Omental fat pad (tissue), 4 donors: ENCODE results near the gene DDX46. TPM values are rescaled to one million over a fixed set of nuclear protein-coding genes. Genes with fewer than 3 reads are reported as not detected.
A peak's percentile ranks its signal among the peaks of the same experiment; 100 is the strongest.

ENCODE experiments used
- ATAC-seq: fragments of 150-250 bp; one replicate; pipeline ENCODE4 v1.9.1; 2016; ENCODE audit warnings: mild to moderate bottlenecking, moderate library complexity; ENCODE audit not compliant: low FRiP score
- DNase-seq: peaks from one replicate; pipeline ENCODE4 v3.0.0-alpha.2; 2019; ENCODE audit warnings: low spot score
- CTCF ChIP-seq, 3 donors: fragments of 450-650 bp; IDR thresholded peaks; one replicate each; pipeline ENCODE4 v1.5.1; 2016 to 2017; ENCODE audit warnings: antibody characterized with exemption in 3 of 3, mild to moderate bottlenecking in 3 of 3, moderate library complexity in 2 of 3
- total RNA-seq, 4 donors: library from RNA; depleted of rRNA; stranded (reverse); fragments of >200 nt; gene quantifications; one replicate each; pipeline ENCODE4 v1.1.0, GENCODE V29; 2016

DDX46 gene
- total RNA-seq, 4 donors from 2014 or later, result 29.4 to 48.5 (median 39.3) TPM

- ATAC-seq (no peak), DNase-seq (no peak)
- TF ChIP-seq CTCF (IDR thresholded peaks at IDR 0.05), result no peak
Observed at GRCh38 chr5:134736173-134736812, 22.3 kb upstream of the DDX46 start.

- peak; percentile 99 for ATAC-seq
- no peak for TF ChIP-seq CTCF (IDR thresholded peaks at IDR 0.05)
- peak; percentile 93 for DNase-seq
Observed at GRCh38 chr5:134738133-134738962, 20.2 kb upstream of the DDX46 start, which contains the start of gene CAMLG. CAMLG (plus strand) TSS chr5:134738548; CDS start chr5:134738621, 73 bp downstream.

GRCh38 chr5:134738963-134739661 lies 19.5 kb upstream of the DDX46 start:
- DNase-seq (no peak), ATAC-seq (peak; percentile 3)
- no peak for TF ChIP-seq CTCF (IDR thresholded peaks at IDR 0.05)

GRCh38 chr5:134741052-134741451 lies 17.5 kb upstream of the DDX46 start:
- no peak for TF ChIP-seq CTCF (IDR thresholded peaks at IDR 0.05)
- DNase-seq (no peak), ATAC-seq (no peak)

GRCh38 chr5:134742134-134742533 lies 16.4 kb upstream of the DDX46 start:
- DNase-seq (no peak), ATAC-seq (no peak)
- no peak for TF ChIP-seq CTCF (IDR thresholded peaks at IDR 0.05)

- ATAC-seq (no peak), DNase-seq (no peak)
- no peak for TF ChIP-seq CTCF (IDR thresholded peaks at IDR 0.05)
Observed at GRCh38 chr5:134749415-134749814, 9.2 kb upstream of the DDX46 start.
